Pulmonary artery endothelial cell (primary cell): ENCODE results near the gene NEUROD6. TPM values are rescaled to one million over a fixed set of nuclear protein-coding genes. Genes with fewer than 3 reads are reported as not detected.

Experiments used
- DNase-seq: peaks from one replicate; pipeline ENCODE4 v3.0.0-alpha.2; 2011; ENCODE audit warnings: low read depth, low spot score
- total RNA-seq: library from RNA; depleted of rRNA; stranded (reverse); fragments of >200 nt; gene quantifications from 2 replicates; pipeline ENCODE4 v1.2.3, GENCODE V29; 2014

The NEUROD6 gene
- total RNA-seq, 1 donor from 2014 or later: not detected

GRCh38 chr7:31335161-31335856 lies 5.2 kb downstream of the NEUROD6 start:
- DNase-seq: no peak

GRCh38 chr7:31333291-31333690 lies 7.2 kb downstream of the NEUROD6 start:
- no peak for DNase-seq

DNA sequence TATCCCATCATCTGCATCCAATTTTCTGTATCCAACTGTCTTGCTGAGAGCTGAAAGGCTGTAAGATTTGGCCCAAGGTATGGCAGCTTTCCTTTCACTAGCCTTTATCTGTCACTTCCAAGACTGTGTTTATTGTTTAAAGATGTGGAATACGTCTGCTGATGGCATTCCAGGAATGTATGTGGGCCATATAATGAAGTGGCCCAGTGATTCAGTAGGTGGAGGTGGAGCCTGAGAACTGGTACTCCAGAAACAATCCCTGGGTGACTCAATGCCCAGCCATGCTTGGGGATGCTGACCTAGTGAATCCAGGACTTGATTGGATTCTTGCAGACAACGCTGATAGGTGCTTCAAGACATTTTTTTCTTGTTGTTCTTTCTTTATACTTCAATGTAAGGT lies 13.5 kb downstream of the NEUROD6 start:
- DNase-seq: no peak

GRCh38 chr7:31326416-31326815 lies 14.1 kb downstream of the NEUROD6 start:
- DNase-seq: no peak

GRCh38 chr7:31323101-31323500 lies 17.4 kb downstream of the NEUROD6 start:
- DNase-seq: no peak

DNA sequence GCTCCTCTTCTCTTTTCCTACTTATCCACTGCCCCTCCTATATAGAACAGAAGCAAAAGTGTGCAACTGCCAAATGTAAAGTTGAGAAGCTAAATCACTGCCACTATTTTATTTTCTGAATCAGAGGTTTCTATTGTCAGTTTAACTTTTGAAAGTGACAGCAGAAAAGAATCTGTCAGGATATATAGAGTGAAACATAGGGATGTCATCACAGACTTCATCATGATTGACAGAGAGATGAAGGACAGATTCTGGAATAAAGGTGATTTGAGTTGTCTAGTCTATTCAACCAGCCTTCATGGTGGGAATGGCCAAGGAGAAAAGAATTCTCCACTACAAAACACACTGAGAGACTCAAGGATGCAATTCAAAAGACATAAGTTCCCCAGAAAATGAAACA lies 19.9 kb downstream of the NEUROD6 start:
- no peak for DNase-seq

DNA sequence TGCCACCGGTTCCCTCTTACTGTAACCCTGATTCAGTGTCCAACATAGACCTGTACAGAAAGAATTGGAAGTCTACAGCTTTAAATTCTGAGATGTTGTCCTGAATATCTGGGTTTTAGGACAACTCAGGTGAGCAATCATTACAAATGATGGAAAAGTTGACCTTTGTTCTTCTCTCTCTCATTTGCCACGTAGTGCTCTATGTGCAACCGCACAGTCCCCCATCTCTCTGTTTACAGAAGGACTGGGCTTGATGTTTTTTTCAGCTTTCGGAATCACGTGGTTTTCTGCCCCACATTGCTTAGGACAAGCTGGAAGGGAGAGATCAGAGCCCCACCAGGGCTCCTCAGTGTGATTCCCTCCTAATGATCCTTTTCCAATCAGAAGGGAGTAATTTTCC lies 22.2 kb downstream of the NEUROD6 start:
- DNase-seq: no peak

GRCh38 chr7:31316876-31317275 lies 23.6 kb downstream of the NEUROD6 start:
- no peak for DNase-seq

- no peak for DNase-seq
Measured at GRCh38 chr7:31315758-31316157, 24.8 kb downstream of the NEUROD6 start.

- no peak for DNase-seq
Measured at GRCh38 chr7:31314781-31315180, 25.7 kb downstream of the NEUROD6 start.

DNA sequence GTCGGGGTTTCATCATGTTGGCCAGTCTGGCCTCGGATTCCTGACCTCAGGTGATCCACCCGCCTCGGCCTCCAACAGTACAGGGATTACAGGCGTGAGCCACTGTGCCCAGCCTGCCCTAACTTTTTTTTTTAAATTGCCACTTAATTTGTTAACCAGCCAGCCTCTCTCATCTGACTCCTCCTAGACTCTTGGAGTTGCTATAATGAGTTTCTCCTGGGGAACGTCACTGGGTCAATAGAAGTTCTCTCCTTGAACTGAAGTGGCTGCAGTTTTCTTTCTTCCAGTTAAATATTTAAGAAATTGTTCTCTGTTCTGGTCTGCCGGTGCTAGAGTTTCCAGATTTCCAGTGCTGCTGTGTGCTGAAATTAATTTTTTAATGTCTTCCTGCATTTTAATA lies 27.6 kb downstream of the NEUROD6 start:
- DNase-seq: no peak

GRCh38 chr7:31311552-31311951 lies 29.0 kb downstream of the NEUROD6 start:
- no peak for DNase-seq

DNA sequence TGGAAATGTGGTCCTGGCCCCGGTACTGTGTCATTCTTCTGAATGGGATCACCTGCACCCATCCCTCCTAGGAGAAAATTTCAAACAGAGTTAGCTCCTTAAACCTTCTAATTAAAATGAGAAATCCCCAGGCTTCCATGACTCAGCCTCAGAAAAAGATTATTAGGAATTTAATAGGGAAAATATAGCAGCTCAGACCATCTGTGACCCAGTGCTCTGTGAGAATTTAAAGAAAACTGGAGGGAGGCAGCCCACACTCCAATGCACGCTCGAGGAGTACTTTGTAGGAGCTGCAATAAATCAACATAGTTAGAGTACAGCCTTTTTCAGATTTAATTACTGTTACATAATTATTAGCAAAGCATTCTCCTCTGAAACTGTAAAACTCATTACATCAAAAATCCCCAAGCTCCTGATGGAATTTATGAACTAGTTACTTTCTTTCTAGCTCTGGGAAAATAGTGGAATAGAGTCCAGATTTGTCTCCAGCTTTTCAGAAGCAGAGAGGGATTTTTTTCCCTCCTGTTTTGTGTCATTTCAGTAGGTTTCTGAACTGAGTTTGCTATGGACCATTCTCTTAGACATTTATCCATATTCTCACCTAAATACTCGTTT lies 30.1 kb downstream of the NEUROD6 start:
- DNase-seq: no peak

- no peak for DNase-seq
Measured at GRCh38 chr7:31309407-31309806, 31.1 kb downstream of the NEUROD6 start.

DNA sequence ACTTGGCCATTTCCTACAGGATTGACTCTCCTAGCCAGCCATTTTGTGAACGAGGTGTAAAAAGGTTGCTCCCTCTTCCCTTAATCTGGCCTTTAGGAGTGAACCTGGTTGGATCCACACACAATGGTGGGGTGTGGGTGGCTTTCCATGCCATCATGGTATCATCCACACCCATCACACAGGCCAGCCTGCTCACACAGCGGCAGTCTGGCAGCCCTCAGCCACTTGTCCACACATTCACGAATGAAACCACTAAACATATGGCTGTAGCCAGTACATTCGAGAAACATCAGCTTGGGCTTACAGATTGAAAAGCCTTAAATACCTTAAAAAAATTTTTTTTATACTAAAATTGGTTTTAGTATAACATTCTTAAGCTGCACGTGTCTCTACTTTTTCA lies 31.9 kb downstream of the NEUROD6 start:
- no peak for DNase-seq

GRCh38 chr7:31307972-31308371 lies 32.6 kb downstream of the NEUROD6 start:
- no peak for DNase-seq

- DNase-seq: no peak
Measured at GRCh38 chr7:31305260-31305659, 35.3 kb downstream of the NEUROD6 start.

GRCh38 chr7:31304446-31304845 lies 36.1 kb downstream of the NEUROD6 start:
- DNase-seq: no peak

DNA sequence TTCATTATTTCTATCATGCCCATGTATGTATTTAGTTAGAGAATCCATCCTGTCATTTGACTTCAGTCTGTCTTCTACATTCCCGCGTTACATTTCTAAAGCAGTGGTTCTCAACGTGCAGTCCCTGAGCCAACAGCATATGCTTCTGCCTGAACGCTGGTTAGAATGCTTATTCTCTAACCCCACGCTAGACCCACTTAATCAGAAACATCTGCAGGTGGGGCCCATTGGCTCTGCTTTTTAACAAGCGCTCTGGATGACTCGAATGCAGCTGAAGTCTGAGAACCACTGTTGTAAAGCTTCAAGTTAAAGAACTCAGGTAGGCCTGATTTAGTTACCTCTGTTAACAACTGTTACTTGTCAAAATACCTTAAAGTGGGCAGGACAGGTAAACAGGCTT lies 38.2 kb downstream of the NEUROD6 start:
- no peak for DNase-seq

- no peak for DNase-seq
Measured at GRCh38 chr7:31299336-31299735, 41.2 kb downstream of the NEUROD6 start.

DNA sequence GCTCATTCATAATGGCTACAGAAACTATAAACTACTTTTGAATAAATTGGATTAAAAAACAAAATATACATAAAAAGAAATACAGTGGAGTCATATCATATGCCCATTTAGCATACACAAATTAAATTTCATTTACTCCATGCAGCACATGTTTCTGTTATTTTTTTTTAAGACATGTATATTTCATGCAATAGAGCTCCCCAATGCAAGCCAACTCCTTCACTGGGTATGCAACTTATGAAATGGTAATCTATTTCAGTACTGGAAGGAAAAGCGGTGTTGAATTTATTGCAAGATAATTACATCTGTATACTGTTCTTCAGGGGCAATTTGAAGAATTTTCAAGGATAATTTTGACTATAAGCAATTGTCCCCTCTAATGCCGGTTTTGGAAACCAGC lies 49.9 kb downstream of the NEUROD6 start:
- DNase-seq: no peak
